ENCODE measurements around the gene ARPC1B.
A peak's percentile ranks its signal among the peaks of the same experiment; 100 is the strongest.

The ARPC1B gene

GRCh38 chr7:99363286-99363685 lies 11.2 kb upstream of the ARPC1B start:
- Histone ChIP-seq H3K4me3 (no peak overlapping the region), H3K9me3 (ENCODE audit: low read depth, low read length) (no peaks in the 10 kb centered on the region), H3K27ac (no peak overlapping the region), H3K36me3 (ENCODE audit: insufficient read depth, low read length) (peaks cover 74% of the 10 kb centered on the region), H3K9ac (ENCODE audit: insufficient read length) (no peak overlapping the region)
- no peak for DNase-seq (ENCODE audit: low read depth, low spot score)
- TF ChIP-seq EZH2 (IDR thresholded peaks at IDR 0.05) (no peak), POLR2AphosphoS5 (IDR thresholded peaks at IDR 0.05; ENCODE audit: borderline replicate concordance, low read depth, low read length) (no peak), FOXP2 (optimal IDR thresholded peaks at IDR 0.05; ENCODE audit: control extremely low read depth, extremely low read length, insufficient read depth) (no peak)

GRCh38 chr7:99365318-99366141 lies 9.0 kb upstream of the ARPC1B start:
- DNase-seq (ENCODE audit: low read depth, low spot score), result no peak
- Histone ChIP-seq H3K27ac (no peak overlapping the region), H3K9me3 (ENCODE audit: low read depth, low read length) (no peaks in the 10 kb centered on the region), H3K9ac (ENCODE audit: insufficient read length) (no peak overlapping the region), H3K36me3 (ENCODE audit: insufficient read depth, low read length) (peaks cover 57% of the 10 kb centered on the region), H3K4me3 (no peak overlapping the region)
- no peak for TF ChIP-seq POLR2AphosphoS5 (IDR thresholded peaks at IDR 0.05; ENCODE audit: borderline replicate concordance, low read depth, low read length)
- TF ChIP-seq EZH2 (IDR thresholded peaks at IDR 0.05), result no peak
- no peak for TF ChIP-seq FOXP2 (optimal IDR thresholded peaks at IDR 0.05; ENCODE audit: control extremely low read depth, extremely low read length, insufficient read depth)

GRCh38 chr7:99366646-99367045 lies 7.9 kb upstream of the ARPC1B start:
- H3K9me3 ChIP-seq (ENCODE audit: low read depth, low read length), result no peaks in the 10 kb centered on the region
- H3K36me3 ChIP-seq (ENCODE audit: insufficient read depth, low read length), result peaks cover 46% of the 10 kb centered on the region
- no peak overlapping the region for H3K9ac ChIP-seq (ENCODE audit: insufficient read length)
- TF ChIP-seq EZH2 (IDR thresholded peaks at IDR 0.05) (no peak), POLR2AphosphoS5 (IDR thresholded peaks at IDR 0.05; ENCODE audit: borderline replicate concordance, low read depth, low read length) (no peak), FOXP2 (optimal IDR thresholded peaks at IDR 0.05; ENCODE audit: control extremely low read depth, extremely low read length, insufficient read depth) (no peak)
- H3K27ac ChIP-seq, result no peak overlapping the region
- no peak for DNase-seq (ENCODE audit: low read depth, low spot score)
- no peak overlapping the region for H3K4me3 ChIP-seq

- H3K36me3 ChIP-seq (ENCODE audit: insufficient read depth, low read length), result peaks cover 29% of the 10 kb centered on the region
- no peak overlapping the region for H3K4me3 ChIP-seq
- TF ChIP-seq FOXP2 (optimal IDR thresholded peaks at IDR 0.05; ENCODE audit: control extremely low read depth, extremely low read length, insufficient read depth) (no peak), EZH2 (IDR thresholded peaks at IDR 0.05) (no peak), POLR2AphosphoS5 (IDR thresholded peaks at IDR 0.05; ENCODE audit: borderline replicate concordance, low read depth, low read length) (no peak)
- no peaks in the 10 kb centered on the region for H3K9me3 ChIP-seq (ENCODE audit: low read depth, low read length)
- DNase-seq (ENCODE audit: low read depth, low spot score), result no peak
- no peak overlapping the region for H3K9ac ChIP-seq (ENCODE audit: insufficient read length)
- peak overlapping the region; percentile 44; the same call in 1 of the 2 replicates for H3K27ac ChIP-seq
Observed at GRCh38 chr7:99368750-99369389, 5.7 kb upstream of the ARPC1B start.

- TF ChIP-seq FOXP2 (optimal IDR thresholded peaks at IDR 0.05; ENCODE audit: control extremely low read depth, extremely low read length, insufficient read depth) (no peak), POLR2AphosphoS5 (IDR thresholded peaks at IDR 0.05; ENCODE audit: borderline replicate concordance, low read depth, low read length) (no peak), EZH2 (IDR thresholded peaks at IDR 0.05) (no peak)
- H3K36me3 ChIP-seq (ENCODE audit: insufficient read depth, low read length), result peaks cover 21% of the 10 kb centered on the region
- DNase-seq (ENCODE audit: low read depth, low spot score), result no peak
- no peak overlapping the region for H3K9ac ChIP-seq (ENCODE audit: insufficient read length)
- no peaks in the 10 kb centered on the region for H3K9me3 ChIP-seq (ENCODE audit: low read depth, low read length)
- H3K4me3 ChIP-seq, result no peak overlapping the region
- no peak overlapping the region for H3K27ac ChIP-seq
Observed at GRCh38 chr7:99369767-99370391, 4.7 kb upstream of the ARPC1B start.

- DNase-seq (ENCODE audit: low read depth, low spot score), result no peak
- no peak overlapping the region for H3K9ac ChIP-seq (ENCODE audit: insufficient read length)
- TF ChIP-seq EZH2 (IDR thresholded peaks at IDR 0.05), result no peak
Observed at GRCh38 chr7:99371376-99371920, 3.1 kb upstream of the ARPC1B start.

GRCh38 chr7:99372275-99373090 lies 2.0 kb upstream of the ARPC1B start:
- Histone ChIP-seq H3K4me3 (no peak overlapping the region), H3K9ac (ENCODE audit: insufficient read length) (no peak overlapping the region)
- TF ChIP-seq EZH2 (IDR thresholded peaks at IDR 0.05), result no peak
- TF ChIP-seq FOXP2 (optimal IDR thresholded peaks at IDR 0.05; ENCODE audit: control extremely low read depth, extremely low read length, insufficient read depth), result no peak
- no peak for TF ChIP-seq POLR2AphosphoS5 (IDR thresholded peaks at IDR 0.05; ENCODE audit: borderline replicate concordance, low read depth, low read length)

More at GRCh38 chr7:99371376-99371920, 3.1 kb upstream of the ARPC1B start:
- Histone ChIP-seq H3K9me3 (ENCODE audit: low read depth, low read length) (no peaks in the 10 kb centered on the region), H3K27ac (no peak overlapping the region), H3K36me3 (ENCODE audit: insufficient read depth, low read length) (peaks cover 7% of the 10 kb centered on the region; the same call in 1 of the 2 replicates), H3K4me3 (no peak overlapping the region)

More at GRCh38 chr7:99372275-99373090, 2.0 kb upstream of the ARPC1B start:
- no peak overlapping the region for H3K27ac ChIP-seq
- H3K9me3 ChIP-seq (ENCODE audit: low read depth, low read length), result no peaks in the 10 kb centered on the region
- DNase-seq (ENCODE audit: low read depth, low spot score), result no peak
- H3K36me3 ChIP-seq (ENCODE audit: insufficient read depth, low read length), result no peaks in the 10 kb centered on the region
